ENCODE data around the gene WASF2. TPM values are rescaled to one million over a fixed set of nuclear protein-coding genes. Genes with fewer than 3 reads are reported as not detected.
A peak's percentile ranks its signal among the peaks of the same experiment; 100 is the strongest.

Gene WASF2
- total and polyA plus RNA-seq, 2 of the 13 experiments (the other 11 are each of a cell fraction or from before 2014, with no cell fraction given) = 10.4 to 27.7 TPM

DNA sequence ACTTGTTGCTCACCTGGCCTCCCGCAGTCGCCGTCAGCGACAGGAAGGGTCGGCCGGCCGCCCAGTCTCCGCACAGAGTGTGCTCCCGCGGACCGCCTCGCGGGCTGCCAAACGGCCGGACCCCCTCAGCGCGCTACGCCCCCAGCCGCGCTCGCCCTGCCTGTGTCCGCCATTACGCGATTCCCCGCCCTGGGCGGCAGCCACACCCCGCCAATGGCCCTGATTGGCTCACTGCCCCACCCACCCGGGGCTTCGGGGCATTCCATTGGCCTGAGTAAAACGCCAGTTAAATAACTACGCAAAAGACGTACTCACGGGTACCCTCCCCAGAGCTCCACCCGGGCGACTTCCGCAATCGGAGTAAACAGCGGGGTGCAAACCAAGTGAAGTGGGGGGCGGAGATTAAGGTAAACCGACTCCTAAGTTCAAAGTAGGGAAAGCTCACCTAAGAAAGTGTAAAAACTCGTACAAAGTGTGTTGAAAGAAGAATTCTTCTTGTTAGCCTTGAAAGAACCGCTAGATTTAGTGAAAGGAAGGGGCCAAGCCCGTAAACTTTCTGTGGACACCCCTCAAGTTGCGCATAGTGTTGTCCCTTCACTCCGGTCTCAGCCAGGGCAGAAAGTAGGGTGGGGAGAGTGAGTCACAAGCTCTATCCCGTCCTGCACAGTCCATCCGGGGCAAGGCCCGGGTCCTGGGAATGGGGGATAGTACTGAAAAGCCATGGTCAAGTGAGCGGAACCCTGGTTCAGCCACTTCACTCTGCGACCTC, at the start of gene WASF2 (continued):
- TF ChIP-seq ZBTB7B (CRISPR knock-in tag; IDR thresholded peaks at IDR 0.05) (peak; percentile 88), ZNF749 (CRISPR knock-in tag; IDR thresholded peaks at IDR 0.05; ENCODE audit: borderline replicate concordance) (0 out of 2 replicates have a peak, but pooled peaks have one; percentile 21), ZZZ3 (CRISPR knock-in tag; IDR thresholded peaks at IDR 0.05; ENCODE audit: borderline replicate concordance) (0 out of 2 replicates have a peak, but pooled peaks have one; percentile 20), SMAD9 (CRISPR knock-in tag; IDR thresholded peaks at IDR 0.05) (no peak), ZNF432 (CRISPR knock-in tag; IDR thresholded peaks at IDR 0.05; ENCODE audit: borderline replicate concordance) (no peak), U2AF1 (optimal IDR thresholded peaks at IDR 0.05; ENCODE audit: low read depth, low read length) (no peak), TAF15 (IDR thresholded peaks at IDR 0.05; ENCODE audit: low read depth, low read length, poor library complexity, severe bottlenecking) (peak; percentile 51), ZNF263 (CRISPR knock-in tag; IDR thresholded peaks at IDR 0.05) (peak; percentile 51), EHMT2 (IDR thresholded peaks at IDR 0.05; ENCODE audit: borderline replicate concordance, low read depth, low read length) (no peak), ZNF225 (CRISPR knock-in tag; IDR thresholded peaks at IDR 0.05) (no peak), HDAC2 (CRISPR knock-in tag; IDR thresholded peaks at IDR 0.05) (no peak; the same call in 1 of the 2 replicates), LCORL (IDR thresholded peaks at IDR 0.05) (no peak), LCORL (CRISPR knock-in tag; IDR thresholded peaks at IDR 0.05) (peak; percentile 22; the same call in 1 of the 2 replicates)
- TF ChIP-seq, protein P1, sequence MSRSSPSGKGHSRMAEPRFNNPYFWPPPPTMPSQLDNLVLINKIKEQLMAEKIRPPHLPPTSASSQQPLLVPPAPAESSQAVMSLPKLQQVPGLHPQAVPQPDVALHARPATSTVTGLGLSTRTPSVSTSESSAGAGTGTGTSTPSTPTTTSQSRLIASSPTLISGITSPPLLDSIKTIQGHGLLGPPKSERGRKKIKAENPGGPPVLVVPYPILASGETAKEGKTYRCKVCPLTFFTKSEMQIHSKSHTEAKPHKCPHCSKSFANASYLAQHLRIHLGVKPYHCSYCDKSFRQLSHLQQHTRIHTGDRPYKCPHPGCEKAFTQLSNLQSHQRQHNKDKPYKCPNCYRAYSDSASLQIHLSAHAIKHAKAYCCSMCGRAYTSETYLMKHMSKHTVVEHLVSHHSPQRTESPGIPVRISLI (CRISPR knock-in tag; IDR thresholded peaks at IDR 0.05; ENCODE audit: borderline replicate concordance) = no peak
- TF ChIP-seq, protein P2, sequence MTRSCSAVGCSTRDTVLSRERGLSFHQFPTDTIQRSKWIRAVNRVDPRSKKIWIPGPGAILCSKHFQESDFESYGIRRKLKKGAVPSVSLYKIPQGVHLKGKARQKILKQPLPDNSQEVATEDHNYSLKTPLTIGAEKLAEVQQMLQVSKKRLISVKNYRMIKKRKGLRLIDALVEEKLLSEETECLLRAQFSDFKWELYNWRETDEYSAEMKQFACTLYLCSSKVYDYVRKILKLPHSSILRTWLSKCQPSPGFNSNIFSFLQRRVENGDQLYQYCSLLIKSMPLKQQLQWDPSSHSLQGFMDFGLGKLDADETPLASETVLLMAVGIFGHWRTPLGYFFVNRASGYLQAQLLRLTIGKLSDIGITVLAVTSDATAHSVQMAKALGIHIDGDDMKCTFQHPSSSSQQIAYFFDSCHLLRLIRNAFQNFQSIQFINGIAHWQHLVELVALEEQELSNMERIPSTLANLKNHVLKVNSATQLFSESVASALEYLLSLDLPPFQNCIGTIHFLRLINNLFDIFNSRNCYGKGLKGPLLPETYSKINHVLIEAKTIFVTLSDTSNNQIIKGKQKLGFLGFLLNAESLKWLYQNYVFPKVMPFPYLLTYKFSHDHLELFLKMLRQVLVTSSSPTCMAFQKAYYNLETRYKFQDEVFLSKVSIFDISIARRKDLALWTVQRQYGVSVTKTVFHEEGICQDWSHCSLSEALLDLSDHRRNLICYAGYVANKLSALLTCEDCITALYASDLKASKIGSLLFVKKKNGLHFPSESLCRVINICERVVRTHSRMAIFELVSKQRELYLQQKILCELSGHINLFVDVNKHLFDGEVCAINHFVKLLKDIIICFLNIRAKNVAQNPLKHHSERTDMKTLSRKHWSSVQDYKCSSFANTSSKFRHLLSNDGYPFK (CRISPR knock-in tag; IDR thresholded peaks at IDR 0.05; ENCODE audit: borderline replicate concordance) = peak; percentile 95; the same call in 1 of the 2 replicates
- TF ChIP-seq, protein P3, sequence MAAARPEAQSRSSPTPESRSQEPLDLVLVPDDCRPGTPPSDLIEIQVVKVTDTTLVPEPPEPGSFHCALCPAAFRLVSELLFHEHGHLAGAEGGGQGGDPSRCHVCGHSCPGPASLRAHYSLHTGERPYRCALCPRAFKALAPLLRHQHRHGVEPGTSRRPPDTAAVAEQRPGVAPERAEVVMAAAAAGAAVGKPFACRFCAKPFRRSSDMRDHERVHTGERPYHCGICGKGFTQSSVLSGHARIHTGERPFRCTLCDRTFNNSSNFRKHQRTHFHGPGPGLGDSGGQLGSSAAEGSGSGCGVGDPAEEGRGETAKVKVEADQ (CRISPR knock-in tag; IDR thresholded peaks at IDR 0.05; ENCODE audit: borderline replicate concordance) = 0 out of 2 replicates have a peak, but pooled peaks have one; percentile 57
- TF ChIP-seq, protein P4, sequence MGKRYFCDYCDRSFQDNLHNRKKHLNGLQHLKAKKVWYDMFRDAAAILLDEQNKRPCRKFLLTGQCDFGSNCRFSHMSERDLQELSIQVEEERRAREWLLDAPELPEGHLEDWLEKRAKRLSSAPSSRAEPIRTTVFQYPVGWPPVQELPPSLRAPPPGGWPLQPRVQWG (CRISPR knock-in tag; IDR thresholded peaks at IDR 0.05; ENCODE audit: borderline replicate concordance, low read depth) = no peak
- TF ChIP-seq, protein P5, sequence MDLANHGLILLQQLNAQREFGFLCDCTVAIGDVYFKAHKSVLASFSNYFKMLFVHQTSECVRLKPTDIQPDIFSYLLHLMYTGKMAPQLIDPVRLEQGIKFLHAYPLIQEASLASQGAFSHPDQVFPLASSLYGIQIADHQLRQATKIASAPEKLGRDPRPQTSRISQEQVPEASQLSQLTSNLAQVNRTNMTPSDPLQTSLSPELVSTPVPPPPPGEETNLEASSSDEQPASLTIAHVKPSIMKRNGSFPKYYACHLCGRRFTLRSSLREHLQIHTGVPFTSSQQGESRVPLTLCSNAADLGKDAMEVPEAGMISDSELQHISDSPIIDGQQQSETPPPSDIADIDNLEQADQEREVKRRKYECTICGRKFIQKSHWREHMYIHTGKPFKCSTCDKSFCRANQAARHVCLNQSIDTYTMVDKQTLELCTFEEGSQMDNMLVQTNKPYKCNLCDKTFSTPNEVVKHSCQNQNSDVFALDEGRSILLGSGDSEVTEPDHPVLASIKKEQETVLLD (CRISPR knock-in tag; IDR thresholded peaks at IDR 0.05; ENCODE audit: low read depth) = no peak
- TF ChIP-seq, protein P6, sequence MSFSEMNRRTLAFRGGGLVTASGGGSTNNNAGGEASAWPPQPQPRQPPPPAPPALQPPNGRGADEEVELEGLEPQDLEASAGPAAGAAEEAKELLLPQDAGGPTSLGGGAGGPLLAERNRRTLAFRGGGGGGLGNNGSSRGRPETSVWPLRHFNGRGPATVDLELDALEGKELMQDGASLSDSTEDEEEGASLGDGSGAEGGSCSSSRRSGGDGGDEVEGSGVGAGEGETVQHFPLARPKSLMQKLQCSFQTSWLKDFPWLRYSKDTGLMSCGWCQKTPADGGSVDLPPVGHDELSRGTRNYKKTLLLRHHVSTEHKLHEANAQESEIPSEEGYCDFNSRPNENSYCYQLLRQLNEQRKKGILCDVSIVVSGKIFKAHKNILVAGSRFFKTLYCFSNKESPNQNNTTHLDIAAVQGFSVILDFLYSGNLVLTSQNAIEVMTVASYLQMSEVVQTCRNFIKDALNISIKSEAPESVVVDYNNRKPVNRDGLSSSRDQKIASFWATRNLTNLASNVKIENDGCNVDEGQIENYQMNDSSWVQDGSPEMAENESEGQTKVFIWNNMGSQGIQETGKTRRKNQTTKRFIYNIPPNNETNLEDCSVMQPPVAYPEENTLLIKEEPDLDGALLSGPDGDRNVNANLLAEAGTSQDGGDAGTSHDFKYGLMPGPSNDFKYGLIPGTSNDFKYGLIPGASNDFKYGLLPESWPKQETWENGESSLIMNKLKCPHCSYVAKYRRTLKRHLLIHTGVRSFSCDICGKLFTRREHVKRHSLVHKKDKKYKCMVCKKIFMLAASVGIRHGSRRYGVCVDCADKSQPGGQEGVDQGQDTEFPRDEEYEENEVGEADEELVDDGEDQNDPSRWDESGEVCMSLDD (CRISPR knock-in tag; IDR thresholded peaks at IDR 0.05; ENCODE audit: borderline replicate concordance) = no peak
